SK-N-SH (cell line): ENCODE data around the gene RPL18. TPM values are rescaled to one million over a fixed set of nuclear protein-coding genes. Genes with fewer than 3 reads are reported as not detected.

Experiments
- CTCF ChIA-PET: fragments of 300-600, 350-600 bp; formaldehyde crosslinking; extraction: SDS; loops from one replicate; lab custom pipeline; 2021; lab: Yijun Ruan, JAX
- POLR2A ChIA-PET: fragments of 350-600 bp; sonication (Branson Sonifier 250); formaldehyde crosslinking; extraction: SDS; loops from one replicate; lab custom pipeline; 2020; ENCODE audit warnings: antibody characterized with exemption, inconsistent platforms; lab: Yijun Ruan, JAX
- DNase-seq: peaks from one replicate; pipeline ENCODE4 v3.0.0; 2012
- H2AFZ ChIP-seq: fragments of 200-600 bp; sonication (generic); 2 replicates; pipeline ENCODE4 v1.8.1; 2016; ENCODE audit warnings: antibody characterized with exemption, mild to moderate bottlenecking, low read depth
- H3F3A ChIP-seq: fragments of 200-600 bp; sonication (generic); replicated peaks from 2 replicates; pipeline ENCODE3; 2016; ENCODE audit warnings: antibody characterized with exemption, mild to moderate bottlenecking; ENCODE audit not compliant: insufficient read depth
- H3K27ac ChIP-seq, 2 experiments: fragments of 200-500 bp in 1 of 2; fragments of 200-600 bp in 1 of 2; sonication (Bioruptor generic) in 1 of 2; sonication (generic), shearing (Covaris generic) in 1 of 2; 2 replicates each; pipeline versions ENCODE4 v1.5.1 to v1.6.1; 2014 to 2016; ENCODE audit warnings: low read depth in 2 of 2, inconsistent platforms in 1 of 2, low read length in 1 of 2, mild to moderate bottlenecking in 1 of 2, mixed read lengths in 1 of 2
- H3K27me3 ChIP-seq: fragments of 200-600 bp; sonication (generic), shearing (Covaris generic); 2 replicates; pipeline ENCODE4 v1.6.1; 2016; ENCODE audit warnings: mixed run types; ENCODE audit not compliant: insufficient read depth
- H3K36me3 ChIP-seq, 2 experiments: fragments of 200-500 bp in 1 of 2; fragments of 200-600 bp in 1 of 2; sonication (Bioruptor generic) in 1 of 2; sonication (generic) in 1 of 2; replicated peaks in 1 of 2; 2 replicates each; pipeline versions ENCODE3 to v1.5.1; 2014 to 2016; ENCODE audit warnings: low read length in 1 of 2, mild to moderate bottlenecking in 1 of 2; ENCODE audit not compliant: insufficient read depth in 2 of 2, control insufficient read depth in 1 of 2
- H3K4me1 ChIP-seq, 2 experiments: fragments of 200-500 bp in 1 of 2; fragments of 200-600 bp in 1 of 2; sonication (Bioruptor generic) in 1 of 2; sonication (generic), shearing (Covaris generic) in 1 of 2; 2 replicates each; pipeline versions ENCODE4 v1.5.1 to v1.6.1; 2014 to 2016; ENCODE audit warnings: low read depth in 1 of 2, low read length in 1 of 2, mixed run types in 1 of 2; ENCODE audit not compliant: insufficient read depth in 2 of 2, control insufficient read depth in 1 of 2
- H3K4me2 ChIP-seq: fragments of 200-600 bp; sonication (generic), shearing (Covaris generic); 2 replicates; pipeline ENCODE4 v1.6.1; 2017; ENCODE audit warnings: mixed run types
- H3K4me3 ChIP-seq, 2 experiments: fragments of 200-500 bp in 1 of 2; fragments of 200-600 bp in 1 of 2; sonication (Bioruptor generic) in 1 of 2; sonication (generic), shearing (Covaris generic) in 1 of 2; 2 replicates each; pipeline versions ENCODE4 v1.5.1 to v1.8.1; 2014 to 2016; ENCODE audit warnings: low read depth in 2 of 2, inconsistent platforms in 1 of 2, low read length in 1 of 2, mild to moderate bottlenecking in 1 of 2, mixed read lengths in 1 of 2, moderate library complexity in 1 of 2
- H3K79me2 ChIP-seq: fragments of 200-600 bp; sonication (generic); 2 replicates; pipeline ENCODE4 v1.8.1; 2017; ENCODE audit warnings: mild to moderate bottlenecking; ENCODE audit not compliant: insufficient read depth
- H3K9ac ChIP-seq: fragments of 200-600 bp; sonication (generic); 2 replicates; pipeline ENCODE4 v1.6.1; 2017; ENCODE audit warnings: mixed run types
- H3K9me2 ChIP-seq: fragments of 200-600 bp; sonication (generic); 2 replicates; pipeline ENCODE4 v1.6.1; 2017; ENCODE audit warnings: mixed run types
- H3K9me3 ChIP-seq: fragments of 200-600 bp; sonication (generic); 2 replicates; pipeline ENCODE4 v1.6.1; 2017; ENCODE audit warnings: mixed run types, mild to moderate bottlenecking, moderate library complexity
- H4K20me1 ChIP-seq: fragments of 200-600 bp; sonication (generic); 2 replicates; pipeline ENCODE4 v1.6.1; 2017; ENCODE audit warnings: mild to moderate bottlenecking, mixed run types; ENCODE audit not compliant: insufficient read depth
- ELF1 ChIP-seq: IDR thresholded peaks from 2 replicates; pipeline ENCODE4 v1.4.0; 2012
- EP300 ChIP-seq, 2 experiments: IDR thresholded peaks; 2 replicates each; pipeline versions ENCODE4 v1.4.0 to v1.6.1; 2012; ENCODE audit warnings: borderline replicate concordance in 1 of 2, low read depth in 1 of 2, low read length in 1 of 2
- EZH2phosphoT487 ChIP-seq: fragments of 200-600 bp; sonication (generic); IDR thresholded peaks from 2 replicates; pipeline ENCODE4 v1.6.1; 2017; ENCODE audit warnings: low read depth, mixed run types, mild to moderate bottlenecking, antibody characterized with exemption, moderate library complexity, borderline replicate concordance
- FOXJ3 ChIP-seq: sonication (generic); formaldehyde crosslinking; IDR thresholded peaks from 2 replicates; pipeline ENCODE4 v1.5.1; 2020; ENCODE audit warnings: mild to moderate bottlenecking, missing genetic modification reagents
- JUND ChIP-seq: IDR thresholded peaks from 2 replicates; pipeline ENCODE4 v1.4.0; 2012
- MAX ChIP-seq: IDR thresholded peaks from 2 replicates; pipeline ENCODE4 v1.4.0; 2012; ENCODE audit warnings: low read depth
- MEF2A ChIP-seq: IDR thresholded peaks from 2 replicates; pipeline ENCODE4 v1.4.0; 2012; ENCODE audit warnings: low read depth, borderline replicate concordance
- NFIC ChIP-seq: IDR thresholded peaks from 2 replicates; pipeline ENCODE4 v1.4.0; 2012; ENCODE audit warnings: borderline replicate concordance
- RAD21 ChIP-seq: IDR thresholded peaks from 2 replicates; pipeline ENCODE4 v1.6.1; 2012; ENCODE audit warnings: mild to moderate bottlenecking, low read length
- RFX5 ChIP-seq: IDR thresholded peaks from 2 replicates; pipeline ENCODE4 v1.6.1; 2012; ENCODE audit warnings: mild to moderate bottlenecking, improper control_type of control experiment, low read length
- TEAD4 ChIP-seq: IDR thresholded peaks from 2 replicates; pipeline ENCODE4 v1.4.0; 2012; ENCODE audit warnings: mild to moderate bottlenecking, borderline replicate concordance; ENCODE audit not compliant: insufficient read depth
- USF2 ChIP-seq: fragments of 150-350 bp; IDR thresholded peaks from 2 replicates; pipeline ENCODE4 v1.6.1; 2017; ENCODE audit warnings: antibody characterized with exemption, low read length, low read depth, borderline replicate concordance
- YY1 ChIP-seq: IDR thresholded peaks from 2 replicates; pipeline ENCODE4 v1.4.0; 2012; ENCODE audit warnings: low read depth, mild to moderate bottlenecking
- WGBS: methylation state at CpG from one replicate; pipeline ENCODE4 v1.1.6; 2017; ENCODE audit warnings: low lambda C conversion rate; 5-methylcytosine and 5-hydroxymethylcytosine counted together
- polyA plus RNA-seq, 3 experiments: library from polyadenylated mRNA; depleted of rRNA; stranded (reverse); fragments of >200 nt; gene quantifications; 2 replicates each; pipeline ENCODE4 v1.2.3, GENCODE V29; 2012
- TF ChIP-seq, protein P1 (sequence below): fragments of 200-600 bp; sonication (generic); IDR thresholded peaks from 2 replicates; pipeline ENCODE4 v1.6.1; 2017; ENCODE audit warnings: antibody characterized with exemption, mild to moderate bottlenecking, moderate library complexity
- TF ChIP-seq, protein P2 (sequence below): fragments of 150-350 bp; IDR thresholded peaks from 2 replicates; pipeline ENCODE4 v1.6.1; 2016; ENCODE audit warnings: mild to moderate bottlenecking, low read depth, low read length
- TF ChIP-seq, protein P3 (sequence below): IDR thresholded peaks from 2 replicates; pipeline ENCODE4 v1.6.1; 2012; ENCODE audit warnings: mild to moderate bottlenecking, low read depth, low read length, moderate library complexity
- TF ChIP-seq, protein P4 (sequence below): IDR thresholded peaks from 2 replicates; pipeline ENCODE4 v1.4.0; 2012; ENCODE audit warnings: low read depth, borderline replicate concordance

Gene RPL18
- polyA plus RNA-seq, 1 of the 3 experiments (the other 2 are of a cell fraction): 2,225 TPM

- Histone ChIP-seq H3K9ac (no peak overlapping the region), H3K27ac (no peak overlapping the region), H3F3A (peaks cover 10% of the 10 kb centered on the region), H3K9me2 (no peaks in the 10 kb centered on the region), H3K27me3 (no peaks in the 10 kb centered on the region), H3K4me2 (no peak overlapping the region), H3K9me3 (no peaks in the 10 kb centered on the region), H3K36me3 (peaks cover 17 to 25% of the 10 kb centered on the region in 2 experiments), H2AFZ (no peak overlapping the region), H3K79me2 (peaks cover 3% of the 10 kb centered on the region; the same call in 1 of the 2 replicates), H3K4me3 (no peak overlapping the region), H3K4me1 (peaks cover 17 to 26% of the 10 kb centered on the region in 2 experiments; a peak in 3 of 4 replicates), H4K20me1 (no peaks in the 10 kb centered on the region)
- ChIA-PET POLR2A (interaction anchor here (1.1 to 1.3 kb wide), 2 partner anchors 10 to 91 kb away, joined by 3 read pairs; partner anchors contain the start of genes RPL18 and SPHK2), CTCF (no interaction called here)
- TF ChIP-seq ELF1: no peak
- no peak for TF ChIP-seq EP300 (IDR thresholded peaks at IDR 0.05; ENCODE audit: borderline replicate concordance in 1 of 2, low read depth in 1 of 2, low read length in 1 of 2)
- no peak for DNase-seq
- WGBS: 99% methylated on average over 10 of the region's 22 CpGs
Observed at GRCh38 chr19:48629297-48629598, 10.3 kb upstream of the RPL18 start.

DNA sequence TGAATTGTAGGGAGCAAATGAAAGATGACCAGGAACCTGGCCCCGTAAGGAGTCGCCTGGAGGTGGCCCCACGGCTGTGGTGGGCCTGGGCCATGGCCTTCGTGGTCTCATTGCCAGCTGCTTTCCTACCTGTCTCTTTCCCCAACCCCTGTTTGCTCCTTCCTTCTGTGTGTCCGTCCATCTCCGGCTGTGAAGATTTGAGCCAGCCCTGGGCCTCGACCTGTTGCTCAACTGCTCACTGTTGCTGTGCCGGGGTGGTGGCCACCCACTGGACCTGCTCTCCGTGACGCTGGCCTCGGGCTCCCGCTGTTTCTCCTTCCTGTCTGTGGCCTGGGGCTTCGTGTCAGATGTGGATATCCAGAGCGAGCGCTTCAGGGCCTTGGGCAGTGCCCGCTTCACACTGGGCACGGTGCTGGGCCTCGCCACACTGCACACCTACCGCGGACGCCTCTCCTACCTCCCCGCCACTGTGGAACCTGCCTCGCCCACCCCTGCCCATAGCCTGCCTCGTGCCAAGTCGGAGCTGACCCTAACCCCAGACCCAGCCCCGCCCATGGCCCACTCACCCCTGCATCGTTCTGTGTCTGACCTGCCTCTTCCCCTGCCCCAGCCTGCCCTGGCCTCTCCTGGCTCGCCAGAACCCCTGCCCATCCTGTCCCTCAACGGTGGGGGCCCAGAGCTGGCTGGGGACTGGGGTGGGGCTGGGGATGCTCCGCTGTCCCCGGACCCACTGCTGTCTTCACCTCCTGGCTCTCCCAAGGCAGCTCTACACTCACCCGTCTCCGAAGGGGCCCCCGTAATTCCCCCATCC, 9.7 kb upstream of the RPL18 start:
- no peak overlapping the region for H3K4me3 ChIP-seq
- H3K36me3 ChIP-seq: peaks cover 16 to 25% of the 10 kb centered on the region in 2 experiments
- no peak overlapping the region for H3K9ac ChIP-seq
- no peaks in the 10 kb centered on the region for H3K9me3 ChIP-seq
- no peak overlapping the region for H3K4me2 ChIP-seq
- peaks cover 6% of the 10 kb centered on the region for H3F3A ChIP-seq
- H2AFZ ChIP-seq: no peak overlapping the region
- H3K79me2 ChIP-seq: peaks cover 3% of the 10 kb centered on the region; the same call in 1 of the 2 replicates
- WGBS: 90% methylated on average over 19 of the region's 34 CpGs
- H3K9me2 ChIP-seq: no peaks in the 10 kb centered on the region
- H3K27ac ChIP-seq: no peak overlapping the region
- ChIA-PET CTCF (no interaction called here), POLR2A (interaction anchor here (1.1 to 1.4 kb wide), 3 partner anchors 10 to 92 kb away, joined by 3 to 5 read pairs (median 3); partner anchors contain the start of genes RPL18 and SPHK2)
- H4K20me1 ChIP-seq: no peaks in the 10 kb centered on the region
- no peak for DNase-seq
- H3K4me1 ChIP-seq: peaks cover 11 to 20% of the 10 kb centered on the region in 2 experiments; a peak in 3 of 4 replicates
- H3K27me3 ChIP-seq: no peaks in the 10 kb centered on the region
- TF ChIP-seq JUND (no peak), RFX5 (no peak), ELF1 (no peak), TEAD4 (no peak), RAD21 (no peak), YY1 (no peak), EZH2phosphoT487 (no peak), MAX (no peak), MEF2A (no peak), NFIC (no peak), FOXJ3 (CRISPR knock-in tag) (no peak), USF2 (no peak)
- TF ChIP-seq, protein P1, sequence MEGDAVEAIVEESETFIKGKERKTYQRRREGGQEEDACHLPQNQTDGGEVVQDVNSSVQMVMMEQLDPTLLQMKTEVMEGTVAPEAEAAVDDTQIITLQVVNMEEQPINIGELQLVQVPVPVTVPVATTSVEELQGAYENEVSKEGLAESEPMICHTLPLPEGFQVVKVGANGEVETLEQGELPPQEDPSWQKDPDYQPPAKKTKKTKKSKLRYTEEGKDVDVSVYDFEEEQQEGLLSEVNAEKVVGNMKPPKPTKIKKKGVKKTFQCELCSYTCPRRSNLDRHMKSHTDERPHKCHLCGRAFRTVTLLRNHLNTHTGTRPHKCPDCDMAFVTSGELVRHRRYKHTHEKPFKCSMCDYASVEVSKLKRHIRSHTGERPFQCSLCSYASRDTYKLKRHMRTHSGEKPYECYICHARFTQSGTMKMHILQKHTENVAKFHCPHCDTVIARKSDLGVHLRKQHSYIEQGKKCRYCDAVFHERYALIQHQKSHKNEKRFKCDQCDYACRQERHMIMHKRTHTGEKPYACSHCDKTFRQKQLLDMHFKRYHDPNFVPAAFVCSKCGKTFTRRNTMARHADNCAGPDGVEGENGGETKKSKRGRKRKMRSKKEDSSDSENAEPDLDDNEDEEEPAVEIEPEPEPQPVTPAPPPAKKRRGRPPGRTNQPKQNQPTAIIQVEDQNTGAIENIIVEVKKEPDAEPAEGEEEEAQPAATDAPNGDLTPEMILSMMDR: no peak
- TF ChIP-seq, protein P2, sequence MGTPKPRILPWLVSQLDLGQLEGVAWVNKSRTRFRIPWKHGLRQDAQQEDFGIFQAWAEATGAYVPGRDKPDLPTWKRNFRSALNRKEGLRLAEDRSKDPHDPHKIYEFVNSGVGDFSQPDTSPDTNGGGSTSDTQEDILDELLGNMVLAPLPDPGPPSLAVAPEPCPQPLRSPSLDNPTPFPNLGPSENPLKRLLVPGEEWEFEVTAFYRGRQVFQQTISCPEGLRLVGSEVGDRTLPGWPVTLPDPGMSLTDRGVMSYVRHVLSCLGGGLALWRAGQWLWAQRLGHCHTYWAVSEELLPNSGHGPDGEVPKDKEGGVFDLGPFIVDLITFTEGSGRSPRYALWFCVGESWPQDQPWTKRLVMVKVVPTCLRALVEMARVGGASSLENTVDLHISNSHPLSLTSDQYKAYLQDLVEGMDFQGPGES: no peak
- TF ChIP-seq, protein P3, sequence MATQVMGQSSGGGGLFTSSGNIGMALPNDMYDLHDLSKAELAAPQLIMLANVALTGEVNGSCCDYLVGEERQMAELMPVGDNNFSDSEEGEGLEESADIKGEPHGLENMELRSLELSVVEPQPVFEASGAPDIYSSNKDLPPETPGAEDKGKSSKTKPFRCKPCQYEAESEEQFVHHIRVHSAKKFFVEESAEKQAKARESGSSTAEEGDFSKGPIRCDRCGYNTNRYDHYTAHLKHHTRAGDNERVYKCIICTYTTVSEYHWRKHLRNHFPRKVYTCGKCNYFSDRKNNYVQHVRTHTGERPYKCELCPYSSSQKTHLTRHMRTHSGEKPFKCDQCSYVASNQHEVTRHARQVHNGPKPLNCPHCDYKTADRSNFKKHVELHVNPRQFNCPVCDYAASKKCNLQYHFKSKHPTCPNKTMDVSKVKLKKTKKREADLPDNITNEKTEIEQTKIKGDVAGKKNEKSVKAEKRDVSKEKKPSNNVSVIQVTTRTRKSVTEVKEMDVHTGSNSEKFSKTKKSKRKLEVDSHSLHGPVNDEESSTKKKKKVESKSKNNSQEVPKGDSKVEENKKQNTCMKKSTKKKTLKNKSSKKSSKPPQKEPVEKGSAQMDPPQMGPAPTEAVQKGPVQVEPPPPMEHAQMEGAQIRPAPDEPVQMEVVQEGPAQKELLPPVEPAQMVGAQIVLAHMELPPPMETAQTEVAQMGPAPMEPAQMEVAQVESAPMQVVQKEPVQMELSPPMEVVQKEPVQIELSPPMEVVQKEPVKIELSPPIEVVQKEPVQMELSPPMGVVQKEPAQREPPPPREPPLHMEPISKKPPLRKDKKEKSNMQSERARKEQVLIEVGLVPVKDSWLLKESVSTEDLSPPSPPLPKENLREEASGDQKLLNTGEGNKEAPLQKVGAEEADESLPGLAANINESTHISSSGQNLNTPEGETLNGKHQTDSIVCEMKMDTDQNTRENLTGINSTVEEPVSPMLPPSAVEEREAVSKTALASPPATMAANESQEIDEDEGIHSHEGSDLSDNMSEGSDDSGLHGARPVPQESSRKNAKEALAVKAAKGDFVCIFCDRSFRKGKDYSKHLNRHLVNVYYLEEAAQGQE: no peak
- TF ChIP-seq, protein P4, sequence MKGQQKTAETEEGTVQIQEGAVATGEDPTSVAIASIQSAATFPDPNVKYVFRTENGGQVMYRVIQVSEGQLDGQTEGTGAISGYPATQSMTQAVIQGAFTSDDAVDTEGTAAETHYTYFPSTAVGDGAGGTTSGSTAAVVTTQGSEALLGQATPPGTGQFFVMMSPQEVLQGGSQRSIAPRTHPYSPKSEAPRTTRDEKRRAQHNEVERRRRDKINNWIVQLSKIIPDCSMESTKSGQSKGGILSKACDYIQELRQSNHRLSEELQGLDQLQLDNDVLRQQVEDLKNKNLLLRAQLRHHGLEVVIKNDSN: no peak
